Measurements from ENCODE around the gene ERMP1. TPM values are rescaled to one million over a fixed set of nuclear protein-coding genes. Genes with fewer than 3 reads are reported as not detected.

Gene ERMP1
- total and polyA plus RNA-seq, 10 of the 15 experiments (the other 5 are each of a cell fraction or from before 2014, with no cell fraction given), result 2.4 to 42.1 (median 8.1) TPM

GRCh38 chr9:5840788-5841187, 7.9 kb upstream of the ERMP1 start:
- Histone ChIP-seq H3K27ac (ENCODE audit: control insufficient read depth, insufficient read depth) (no peak overlapping the region), H3K4me2 (ENCODE audit: control insufficient read depth, insufficient read depth) (no peak overlapping the region), H3K4me3 (no peak overlapping the region), H4K20me1 (ENCODE audit: control insufficient read depth, insufficient read depth) (no peaks in the 10 kb centered on the region), H3K27me3 (replicated peaks in 1 of 2; ENCODE audit: control insufficient read depth in 2 of 2, insufficient read depth in 2 of 2, low read length in 1 of 2) (no peaks in the 10 kb centered on the region), H2AFZ (ENCODE audit: control insufficient read depth, low read depth, low read length) (no peak overlapping the region), H3K4me1 (ENCODE audit: control insufficient read depth, insufficient read depth, low read length) (peaks cover 38% of the 10 kb centered on the region), H3K9ac (ENCODE audit: control insufficient read depth, insufficient read depth, low read length) (no peak overlapping the region), H3K9me3 (replicated peaks; ENCODE audit: control insufficient read depth, insufficient read depth, low read length) (peaks cover 3% of the 10 kb centered on the region; the same call in 2 of the 3 replicates), H3K79me2 (ENCODE audit: control insufficient read depth, insufficient read depth, low read length) (no peaks in the 10 kb centered on the region), H3K36me3 (ENCODE audit: control insufficient read depth in 2 of 2, insufficient read depth in 2 of 2, low read length in 1 of 2) (no peaks in the 10 kb centered on the region)
- no peak for DNase-seq (ENCODE audit: low read depth, low spot score)
- ATAC-seq, result no peak
- ChIA-PET SMC1A (ENCODE audit: uncharacterized antibody, unreplicated experiment) (interaction anchor here (1.2 to 4.7 kb wide), 4 partner anchors 9 to 29 kb away, joined by 3 to 75 read pairs (median 4); partner anchors contain the start of gene ERMP1), POLR2A (interaction anchor here (1.3 to 3.3 kb wide), 3 partner anchors 9 to 81 kb away, joined by 5 to 14 read pairs (median 7); no protein-coding TSS in a partner anchor), RAD21 (ENCODE audit: unreplicated experiment) (interaction anchor here (1.7 kb wide), 1 partner anchor 7 kb away, joined by 4 read pairs; no protein-coding TSS in a partner anchor), CTCF (interaction anchor here (1.4 to 4.6 kb wide), 3 partner anchors 8 to 17 kb away, joined by 4 to 53 read pairs (median 14); partner anchors contain the start of gene ERMP1)
- BruUV-seq (replicated peaks), result no TSS peak
- 92% methylated on average over 3 of the region's 3 CpGs for WGBS (ENCODE audit: insufficient coverage, insufficient replicate concordance, low lambda C conversion rate, missing lambda C conversion rate)
- no peak for FAIRE-seq
- no peak for TF ChIP-seq SPI1 (IDR thresholded peaks at IDR 0.05; ENCODE audit: borderline replicate concordance, insufficient read depth, low read depth, low read length)
- no peak for TF ChIP-seq RFX5 (IDR thresholded peaks at IDR 0.05; ENCODE audit: low read depth, low read length)
- no peak for TF ChIP-seq NFIC (IDR thresholded peaks at IDR 0.05; ENCODE audit: low read depth, low read length)
- TF ChIP-seq JUNB (IDR thresholded peaks at IDR 0.05), result no peak
- TF ChIP-seq RELB (IDR thresholded peaks at IDR 0.05; ENCODE audit: low read depth), result no peak
- in situ Hi-C loops (cut with MboI) (no loop called here), intact Hi-C loops (cut with micrococcal nuclease; ENCODE audit: unreplicated experiment) (no loop called here)

Measured in GM12878 (cell line).